Mucosa of descending colon (tissue), 3 donors: Measurements from ENCODE around the gene MSI2. TPM values are rescaled to one million over a fixed set of nuclear protein-coding genes. Genes with fewer than 3 reads are reported as not detected.

Source experiments
- ATAC-seq: fragments of 200-7000 bp; cut with Tn5 transposase; one replicate; pipeline ENCODE4 v1.9.1; 2020; ENCODE audit warnings: mild to moderate bottlenecking, moderate library complexity
- DNase-seq, 3 donors: peaks; one replicate each; pipeline ENCODE4 v3.0.0-alpha.2; 2020
- H3K36me3 ChIP-seq: fragments of 200-600 bp; one replicate; pipeline ENCODE4 v1.8.0; 2021; ENCODE audit warnings: low read depth, mild to moderate bottlenecking
- H3K4me1 ChIP-seq: fragments of 200-600 bp; one replicate; pipeline ENCODE4 v1.8.0; 2021; ENCODE audit warnings: low read depth, mild to moderate bottlenecking
- H3K4me3 ChIP-seq: fragments of 200-600 bp; one replicate; pipeline ENCODE4 v1.8.0; 2021; ENCODE audit warnings: mild to moderate bottlenecking
- H3K9me3 ChIP-seq: fragments of 200-600 bp; one replicate; pipeline ENCODE4 v1.8.0; 2021; ENCODE audit warnings: mild to moderate bottlenecking
- intact Hi-C, 2 donors: fragments of 100-400 bp; cut with DNase I in 1 of 2; cut with micrococcal nuclease in 1 of 2; formaldehyde crosslinking; loops; one replicate each; pipeline versions ENCODE4 v1.11.0 to v1.11.1; 2022; cut with DNase I, micrococcal nuclease
- total RNA-seq, 3 donors: library from RNA; stranded (reverse); fragmentation: NEBNext Ultra II Directional in 2 of 3; extraction: Animal tissue kit (Norgen Biotek cat#: 25700) in 2 of 3; gene quantifications; one replicate each; pipeline versions ENCODE4 v1.2.1 to v1.2.4, GENCODE V29; 2021 to 2023
- TF ChIP-seq, protein P1 (sequence below): fragments of 200-600 bp; IDR thresholded peaks from one replicate; pipeline ENCODE4 v1.8.0; 2022; ENCODE audit warnings: antibody characterized with exemption, mild to moderate bottlenecking
- donor health status: DM: no; HTN: no; CAD: no; lungs with moderate emphysema.
- donor health status: DM: no; HTN: no; CAD: no.
- donor health status: DM: no; HTN: yes; CAD: no.

The MSI2 gene
- total RNA-seq, 3 donors from 2014 or later, result 60.0 to 72.6 (median 65.7) TPM

GRCh38 chr17:57305908-57306504, 49.7 kb downstream of the MSI2 start:
- TF ChIP-seq, protein P1, sequence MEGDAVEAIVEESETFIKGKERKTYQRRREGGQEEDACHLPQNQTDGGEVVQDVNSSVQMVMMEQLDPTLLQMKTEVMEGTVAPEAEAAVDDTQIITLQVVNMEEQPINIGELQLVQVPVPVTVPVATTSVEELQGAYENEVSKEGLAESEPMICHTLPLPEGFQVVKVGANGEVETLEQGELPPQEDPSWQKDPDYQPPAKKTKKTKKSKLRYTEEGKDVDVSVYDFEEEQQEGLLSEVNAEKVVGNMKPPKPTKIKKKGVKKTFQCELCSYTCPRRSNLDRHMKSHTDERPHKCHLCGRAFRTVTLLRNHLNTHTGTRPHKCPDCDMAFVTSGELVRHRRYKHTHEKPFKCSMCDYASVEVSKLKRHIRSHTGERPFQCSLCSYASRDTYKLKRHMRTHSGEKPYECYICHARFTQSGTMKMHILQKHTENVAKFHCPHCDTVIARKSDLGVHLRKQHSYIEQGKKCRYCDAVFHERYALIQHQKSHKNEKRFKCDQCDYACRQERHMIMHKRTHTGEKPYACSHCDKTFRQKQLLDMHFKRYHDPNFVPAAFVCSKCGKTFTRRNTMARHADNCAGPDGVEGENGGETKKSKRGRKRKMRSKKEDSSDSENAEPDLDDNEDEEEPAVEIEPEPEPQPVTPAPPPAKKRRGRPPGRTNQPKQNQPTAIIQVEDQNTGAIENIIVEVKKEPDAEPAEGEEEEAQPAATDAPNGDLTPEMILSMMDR, result no peak
- Histone ChIP-seq H3K4me1 (no peaks in the 10 kb centered on the region), H3K9me3 (no peaks in the 10 kb centered on the region), H3K4me3 (no peak overlapping the region), H3K36me3 (no peaks in the 10 kb centered on the region)
- intact Hi-C loops, result no loop called here
- DNase-seq (no peak), ATAC-seq (no peak)

- no peaks in the 10 kb centered on the region for H3K36me3 ChIP-seq
- no peaks in the 10 kb centered on the region for H3K9me3 ChIP-seq
- ATAC-seq, result no peak
- no peak for DNase-seq
- TF ChIP-seq, protein P1, result no peak
- no peak overlapping the region for H3K4me3 ChIP-seq
- intact Hi-C loops, result no loop called here
- H3K4me1 ChIP-seq, result peaks cover 6% of the 10 kb centered on the region
Observed at GRCh38 chr17:57308543-57309186, 52.3 kb downstream of the MSI2 start.

- no peaks in the 10 kb centered on the region for H3K9me3 ChIP-seq
- no peak for DNase-seq
- ATAC-seq, result no peak
- no peaks in the 10 kb centered on the region for H3K36me3 ChIP-seq
- H3K4me1 ChIP-seq, result peaks cover 6% of the 10 kb centered on the region
- no peak overlapping the region for H3K4me3 ChIP-seq
- intact Hi-C loops, result no loop called here
- TF ChIP-seq, protein P1, result no peak
Observed at GRCh38 chr17:57309479-57309878, 53.2 kb downstream of the MSI2 start.

- TF ChIP-seq, protein P1, result no peak
- DNase-seq (peak; percentile 72 to 81 (median 79)), ATAC-seq (peak; percentile 85)
- Histone ChIP-seq H3K9me3 (no peaks in the 10 kb centered on the region), H3K4me1 (peaks cover 6% of the 10 kb centered on the region), H3K4me3 (no peak overlapping the region), H3K36me3 (no peaks in the 10 kb centered on the region)
- intact Hi-C loops, result no loop called here
Observed at GRCh38 chr17:57311281-57312216, 55.2 kb downstream of the MSI2 start.

- DNase-seq (no peak), ATAC-seq (peak; percentile 6)
- Histone ChIP-seq H3K9me3 (no peaks in the 10 kb centered on the region), H3K36me3 (no peaks in the 10 kb centered on the region), H3K4me1 (peaks cover 6% of the 10 kb centered on the region), H3K4me3 (no peak overlapping the region)
- intact Hi-C loops, result no loop called here
- TF ChIP-seq, protein P1, result no peak
Observed at GRCh38 chr17:57312242-57312641, 55.9 kb downstream of the MSI2 start.
